T follicular helper cell (primary cell): Measurements from ENCODE around the gene TMC2.
"Not testable (repeated sequence)": the region's sequence is repeated elsewhere in the genome, so short reads cannot be mapped to it uniquely, and the experiment has no call there.

Experiments
- DNase-seq: peaks from one replicate; pipeline ENCODE4 v3.0.0-alpha.2; 2020; ENCODE audit warnings: low read depth

TMC2 gene

GRCh38 chr20:2524709-2525506 is 11.5 kb upstream of the TMC2 start:
- no peak for DNase-seq

- not testable (repeated sequence) for DNase-seq
These were observed 10.2 kb upstream of the TMC2 start for GRCh38 chr20:2526218-2526583.

GRCh38 chr20:2527762-2528161 is 8.6 kb upstream of the TMC2 start:
- DNase-seq = no peak

- DNase-seq = no peak
These were observed 7.6 kb upstream of the TMC2 start for GRCh38 chr20:2528671-2529271.

- DNase-seq = no peak
These were observed 3.3 kb upstream of the TMC2 start for GRCh38 chr20:2533118-2533517.

- no peak for DNase-seq
These were observed 438 bp upstream of the TMC2 start for GRCh38 chr20:2535711-2536559.

GRCh38 chr20:2537101-2537500 is 728 bp downstream of the TMC2 start:
- DNase-seq = no peak

GRCh38 chr20:2538356-2538755 is 2.0 kb downstream of the TMC2 start:
- DNase-seq = no peak

- DNase-seq = no peak
These were observed 2.8 kb downstream of the TMC2 start for GRCh38 chr20:2538931-2539720.

GRCh38 chr20:2541940-2542339 is 5.6 kb downstream of the TMC2 start:
- no peak for DNase-seq

- no peak for DNase-seq
These were observed 6.0 kb downstream of the TMC2 start for GRCh38 chr20:2542361-2542760.

- DNase-seq = no peak
These were observed 7.8 kb downstream of the TMC2 start for GRCh38 chr20:2544211-2544610.

- DNase-seq = no peak
These were observed 9.2 kb downstream of the TMC2 start for GRCh38 chr20:2545594-2545993.

GRCh38 chr20:2557873-2558580 is 21.7 kb downstream of the TMC2 start:
- DNase-seq = no peak

GRCh38 chr20:2558581-2559278 is 22.4 kb downstream of the TMC2 start:
- no peak for DNase-seq

- no peak for DNase-seq
These were observed 22.9 kb downstream of the TMC2 start for GRCh38 chr20:2559279-2559626.

- no peak for DNase-seq
These were observed 23.3 kb downstream of the TMC2 start for GRCh38 chr20:2559651-2560050.

GRCh38 chr20:2563116-2563515 is 26.7 kb downstream of the TMC2 start:
- no peak for DNase-seq

GRCh38 chr20:2564406-2564805 is 28.0 kb downstream of the TMC2 start:
- DNase-seq = no peak

- no peak for DNase-seq
These were observed 39.3 kb downstream of the TMC2 start for GRCh38 chr20:2575682-2576081.

GRCh38 chr20:2576317-2576727 is 39.9 kb downstream of the TMC2 start:
- no peak for DNase-seq
